Measurements from ENCODE around the gene LUZP2.

DNA sequence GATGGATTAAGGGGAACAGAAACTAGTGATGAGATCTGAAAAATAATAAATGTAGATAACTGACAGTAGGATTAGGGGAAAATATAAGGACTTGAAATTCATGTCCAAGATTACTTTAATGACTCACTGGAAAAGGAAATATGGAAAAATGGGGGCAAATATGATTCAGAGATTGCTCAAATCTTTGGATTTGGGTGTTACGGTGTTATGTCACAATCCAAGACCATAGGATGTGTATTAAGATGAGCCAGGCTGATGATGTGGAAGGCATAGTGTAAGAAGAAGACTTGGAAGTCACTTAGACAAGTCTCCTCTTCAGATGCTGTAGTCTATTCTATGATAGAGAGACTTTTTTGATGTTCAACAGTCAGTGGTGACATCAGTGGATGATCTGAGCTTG, 323.7 kb downstream of the LUZP2 start:
- TF ChIP-seq, protein P1, sequence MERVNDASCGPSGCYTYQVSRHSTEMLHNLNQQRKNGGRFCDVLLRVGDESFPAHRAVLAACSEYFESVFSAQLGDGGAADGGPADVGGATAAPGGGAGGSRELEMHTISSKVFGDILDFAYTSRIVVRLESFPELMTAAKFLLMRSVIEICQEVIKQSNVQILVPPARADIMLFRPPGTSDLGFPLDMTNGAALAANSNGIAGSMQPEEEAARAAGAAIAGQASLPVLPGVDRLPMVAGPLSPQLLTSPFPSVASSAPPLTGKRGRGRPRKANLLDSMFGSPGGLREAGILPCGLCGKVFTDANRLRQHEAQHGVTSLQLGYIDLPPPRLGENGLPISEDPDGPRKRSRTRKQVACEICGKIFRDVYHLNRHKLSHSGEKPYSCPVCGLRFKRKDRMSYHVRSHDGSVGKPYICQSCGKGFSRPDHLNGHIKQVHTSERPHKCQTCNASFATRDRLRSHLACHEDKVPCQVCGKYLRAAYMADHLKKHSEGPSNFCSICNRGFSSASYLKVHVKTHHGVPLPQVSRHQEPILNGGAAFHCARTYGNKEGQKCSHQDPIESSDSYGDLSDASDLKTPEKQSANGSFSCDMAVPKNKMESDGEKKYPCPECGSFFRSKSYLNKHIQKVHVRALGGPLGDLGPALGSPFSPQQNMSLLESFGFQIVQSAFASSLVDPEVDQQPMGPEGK (CRISPR knock-in tag; IDR thresholded peaks at IDR 0.05; ENCODE audit: borderline replicate concordance) = no peak
- TF ChIP-seq ZNF565 (CRISPR knock-in tag; conservative IDR thresholded peaks at IDR 0.05; ENCODE audit: low read depth) (no peak), ARNTL (CRISPR knock-in tag; IDR thresholded peaks at IDR 0.05; ENCODE audit: borderline replicate concordance, low read depth) (no peak), ZFP30 (CRISPR knock-in tag; IDR thresholded peaks at IDR 0.05) (no peak), ZFP3 (CRISPR knock-in tag; IDR thresholded peaks at IDR 0.05) (no peak), RARB (CRISPR knock-in tag; IDR thresholded peaks at IDR 0.05) (no peak), BACH2 (CRISPR knock-in tag; IDR thresholded peaks at IDR 0.05; ENCODE audit: borderline replicate concordance) (no peak), TOX (CRISPR knock-in tag; IDR thresholded peaks at IDR 0.05; ENCODE audit: borderline replicate concordance) (no peak), ISL1 (CRISPR knock-in tag; IDR thresholded peaks at IDR 0.05) (no peak), ZNF70 (CRISPR knock-in tag; IDR thresholded peaks at IDR 0.05) (no peak)
- TF ChIP-seq, protein P2, sequence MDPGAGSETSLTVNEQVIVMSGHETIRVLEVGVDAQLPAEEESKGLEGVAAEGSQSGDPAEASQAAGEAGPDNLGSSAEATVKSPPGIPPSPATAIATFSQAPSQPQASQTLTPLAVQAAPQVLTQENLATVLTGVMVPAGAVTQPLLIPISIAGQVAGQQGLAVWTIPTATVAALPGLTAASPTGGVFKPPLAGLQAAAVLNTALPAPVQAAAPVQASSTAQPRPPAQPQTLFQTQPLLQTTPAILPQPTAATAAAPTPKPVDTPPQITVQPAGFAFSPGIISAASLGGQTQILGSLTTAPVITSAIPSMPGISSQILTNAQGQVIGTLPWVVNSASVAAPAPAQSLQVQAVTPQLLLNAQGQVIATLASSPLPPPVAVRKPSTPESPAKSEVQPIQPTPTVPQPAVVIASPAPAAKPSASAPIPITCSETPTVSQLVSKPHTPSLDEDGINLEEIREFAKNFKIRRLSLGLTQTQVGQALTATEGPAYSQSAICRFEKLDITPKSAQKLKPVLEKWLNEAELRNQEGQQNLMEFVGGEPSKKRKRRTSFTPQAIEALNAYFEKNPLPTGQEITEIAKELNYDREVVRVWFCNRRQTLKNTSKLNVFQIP (CRISPR knock-in tag; IDR thresholded peaks at IDR 0.05; ENCODE audit: borderline replicate concordance, low read depth) = no peak
